Peyer's patch (tissue), 4 donors: ENCODE results near the gene GARS1.

Experiments used
- POLR2A ChIP-seq, 2 donors: fragments of 450-650 bp; IDR thresholded peaks; one replicate each; pipeline ENCODE4 v1.5.1; 2017; ENCODE audit warnings: antibody characterized with exemption in 2 of 2, mild to moderate bottlenecking in 2 of 2, moderate library complexity in 2 of 2
- TF ChIP-seq, protein P1 (sequence below), 6 experiments: fragments of 450-650 bp in 4 of 6; fragments of 200-600 bp in 2 of 6; sonication (generic) in 1 of 6; IDR thresholded peaks; one replicate each; pipeline ENCODE4 v1.5.1; 2017 to 2019; ENCODE audit warnings: antibody characterized with exemption in 6 of 6, mild to moderate bottlenecking in 3 of 6, moderate library complexity in 1 of 6

GRCh38 chr7:30634193-30634626 lies 39.5 kb downstream of the GARS1 start:
- TF ChIP-seq, protein P1, sequence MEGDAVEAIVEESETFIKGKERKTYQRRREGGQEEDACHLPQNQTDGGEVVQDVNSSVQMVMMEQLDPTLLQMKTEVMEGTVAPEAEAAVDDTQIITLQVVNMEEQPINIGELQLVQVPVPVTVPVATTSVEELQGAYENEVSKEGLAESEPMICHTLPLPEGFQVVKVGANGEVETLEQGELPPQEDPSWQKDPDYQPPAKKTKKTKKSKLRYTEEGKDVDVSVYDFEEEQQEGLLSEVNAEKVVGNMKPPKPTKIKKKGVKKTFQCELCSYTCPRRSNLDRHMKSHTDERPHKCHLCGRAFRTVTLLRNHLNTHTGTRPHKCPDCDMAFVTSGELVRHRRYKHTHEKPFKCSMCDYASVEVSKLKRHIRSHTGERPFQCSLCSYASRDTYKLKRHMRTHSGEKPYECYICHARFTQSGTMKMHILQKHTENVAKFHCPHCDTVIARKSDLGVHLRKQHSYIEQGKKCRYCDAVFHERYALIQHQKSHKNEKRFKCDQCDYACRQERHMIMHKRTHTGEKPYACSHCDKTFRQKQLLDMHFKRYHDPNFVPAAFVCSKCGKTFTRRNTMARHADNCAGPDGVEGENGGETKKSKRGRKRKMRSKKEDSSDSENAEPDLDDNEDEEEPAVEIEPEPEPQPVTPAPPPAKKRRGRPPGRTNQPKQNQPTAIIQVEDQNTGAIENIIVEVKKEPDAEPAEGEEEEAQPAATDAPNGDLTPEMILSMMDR (IDR thresholded peaks at IDR 0.05): no peak
- TF ChIP-seq POLR2A (IDR thresholded peaks at IDR 0.05): no peak
